A549 treated with ZK216348 at 1 μM for 4 hours (cell line): ENCODE data around the gene RNF7. TPM values are rescaled to one million over a fixed set of nuclear protein-coding genes. Genes with fewer than 3 reads are reported as not detected.

Experiments
- total RNA-seq: library from RNA; stranded (reverse); fragments of 200-300 nt; extraction: Qiagen RNA extraction; gene quantifications from 5 replicates; pipeline ENCODE4 v1.2.3, GENCODE V29; 2022; ENCODE audit warnings: low read depth

Gene RNF7
- 126 to 158 TPM (median 140 TPM) in 5 replicates for total RNA-seq

DNA sequence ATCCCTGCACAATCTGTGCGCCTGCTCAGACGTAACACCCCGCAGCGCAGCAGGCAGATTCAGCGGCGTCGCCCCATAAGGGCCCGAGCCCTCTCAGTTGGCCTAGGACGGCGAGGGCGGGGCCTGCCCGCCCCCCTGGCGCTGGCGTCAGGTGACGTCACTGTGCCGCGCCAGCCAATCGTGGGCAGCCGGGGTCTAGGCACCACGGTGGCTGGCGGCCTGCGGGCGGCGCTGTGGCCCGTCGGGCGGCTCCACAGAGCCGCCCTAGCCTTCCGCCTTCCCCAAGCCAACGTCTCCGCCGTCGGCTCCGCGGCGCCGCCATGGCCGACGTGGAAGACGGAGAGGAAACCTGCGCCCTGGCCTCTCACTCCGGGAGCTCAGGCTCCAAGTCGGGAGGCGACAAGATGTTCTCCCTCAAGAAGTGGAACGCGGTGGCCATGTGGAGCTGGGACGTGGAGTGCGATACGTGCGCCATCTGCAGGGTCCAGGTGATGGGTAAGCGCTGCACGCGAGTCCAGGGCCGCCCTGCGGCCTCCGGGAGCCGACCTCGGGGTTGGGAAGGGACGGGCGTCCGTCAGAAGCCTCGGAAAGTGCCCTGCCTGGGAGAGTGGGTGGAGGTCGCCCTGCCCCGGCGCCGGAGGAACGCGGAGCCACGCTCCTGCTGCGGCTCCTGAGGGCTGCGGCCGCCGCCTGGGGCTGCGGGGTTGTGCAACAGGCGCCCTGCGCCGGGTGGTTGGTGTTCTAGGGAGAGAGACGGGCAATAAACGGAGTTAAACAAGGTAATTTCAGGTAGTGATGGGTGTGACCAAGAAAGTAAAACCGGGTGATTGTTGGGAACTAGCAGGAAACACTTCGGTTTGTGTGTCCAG, at the start of gene RNF7:
Gene RNF7 (plus strand): TSS at position 277 of the 869 bp plus-strand sequence. CDS start 44 bp downstream, at position 321.

DNA sequence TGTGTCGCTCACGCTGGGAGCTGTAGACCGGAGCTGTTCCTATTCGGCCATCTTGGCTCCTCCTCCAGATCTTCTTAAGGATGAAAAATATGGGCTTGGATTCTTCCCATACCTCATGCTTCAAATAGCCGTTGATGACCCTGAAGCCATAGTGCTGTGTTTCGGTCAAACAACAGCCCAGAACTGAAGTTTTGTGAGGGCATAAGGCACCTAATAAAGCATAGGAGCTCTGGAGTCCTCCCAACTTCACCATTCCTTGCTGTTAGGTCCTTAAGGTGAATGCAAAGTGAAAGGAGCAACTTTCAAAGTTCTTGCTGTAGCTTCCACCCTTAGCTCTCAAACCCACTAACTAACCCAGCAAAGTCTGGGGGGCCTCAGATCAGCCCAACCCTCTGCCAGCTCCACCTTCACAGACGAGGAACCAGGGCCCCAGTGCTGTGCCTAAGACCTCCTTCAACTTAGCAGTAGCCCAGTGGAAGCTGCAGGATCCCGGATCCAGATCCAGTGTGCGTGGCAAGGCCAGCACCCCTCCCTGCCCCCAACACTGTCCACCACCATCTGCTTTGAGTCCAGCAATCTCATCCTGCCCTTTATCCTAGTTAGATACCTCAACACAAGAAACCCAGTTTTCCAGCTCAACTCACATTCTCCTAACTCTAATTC, 25.1 kb downstream of the RNF7 start, which contains the start of gene GRK7:
Gene GRK7 (plus strand): TSS at position 321 of the 663 bp plus-strand sequence. CDS start 14,877 bp downstream, outside the sequence.

Other genes with a start within 250 kb of the RNF7 start
- not detected in 5 replicates for gene GRK7, start 25.1 kb downstream of the RNF7 start, total RNA-seq
- gene ATP1B3, start 138.3 kb downstream of the RNF7 start, total RNA-seq: 184 to 218 TPM (median 195 TPM) in 5 replicates